K562 (cell line): ENCODE data around the gene MAPK1IP1L. TPM values are rescaled to one million over a fixed set of nuclear protein-coding genes. Genes with fewer than 3 reads are reported as not detected.
"Not testable (repeated sequence)": the region's sequence is repeated elsewhere in the genome, so short reads cannot be mapped to it uniquely, and the experiment has no call there.

Source experiments
- ATAC-seq: fragments of 200-7000 bp; cut with Tn5 transposase; 3 replicates; pipeline ENCODE4 v1.9.1; 2020; ENCODE audit warnings: moderate library complexity
- BruUV-seq: library from RNA; stranded (reverse); fragments of 400-500 nt; replicated peaks from 2 replicates; lab custom pipeline; 2021; lab: Mats Ljungman, UMichigan
- CTCF ChIA-PET: fragments of 300-600 bp; formaldehyde crosslinking; extraction: SDS; loops from one replicate; lab custom pipeline; 2021; ENCODE audit warnings: low intra/inter-chr PET ratio; lab: Yijun Ruan, JAX
- POLR2A ChIA-PET: fragments of 300-600, 350-650 bp; sonication (Branson Sonifier 250); formaldehyde crosslinking; extraction: SDS; loops from one replicate; lab custom pipeline; 2021; ENCODE audit warnings: antibody characterized with exemption, inconsistent platforms; lab: Yijun Ruan, JAX
- DNase-seq, 4 experiments: peaks; one replicate each; pipeline versions ENCODE4 v3.0.0 to v3.0.0-alpha.2; 2011 to 2018; ENCODE audit warnings: low spot score in 3 of 4, mixed read lengths in 3 of 4; ENCODE audit errors: extremely low read depth in 1 of 4
- FAIRE-seq: peaks from 2 replicates; lab custom pipeline; 2011; peaks lifted over from hg19 to GRCh38; lab: Jason Lieb, UNC
- H2AFZ ChIP-seq: 2 replicates; pipeline ENCODE4 v1.6.0; 2011; ENCODE audit warnings: low read depth, low read length, control low read depth, inconsistent platforms
- H3K27ac ChIP-seq: fragments of 200-600 bp; 3 replicates; pipeline ENCODE4 v1.8.0; 2011; ENCODE audit warnings: low read depth, mild to moderate bottlenecking, control low read depth, inconsistent platforms, low read length, moderate library complexity, mixed read lengths; ENCODE audit errors: extremely low read depth
- H3K27me3 ChIP-seq, 2 experiments: fragments of 300-600 bp in 1 of 2; 2 replicates in 1 of 2; 3 replicates in 1 of 2; pipeline versions ENCODE4 v1.6.0 to v1.8.0; 2011; ENCODE audit warnings: inconsistent platforms in 2 of 2, low read length in 2 of 2, mild to moderate bottlenecking in 1 of 2, mixed read lengths in 1 of 2, moderate library complexity in 1 of 2; ENCODE audit not compliant: control insufficient read depth in 2 of 2, insufficient read depth in 2 of 2
- H3K36me3 ChIP-seq: fragments of 300-600 bp; 3 replicates; pipeline ENCODE4 v1.8.0; 2011; ENCODE audit warnings: mild to moderate bottlenecking, low read length, inconsistent platforms; ENCODE audit not compliant: control insufficient read depth, insufficient read depth
- H3K4me1 ChIP-seq, 2 experiments: fragments of 200-600 bp in 1 of 2; replicated peaks in 1 of 2; 2 replicates in 1 of 2; 3 replicates in 1 of 2; pipeline versions ENCODE4 v1.5.1 to v1.8.0; 2011; ENCODE audit warnings: inconsistent platforms in 2 of 2, low read length in 2 of 2, mild to moderate bottlenecking in 1 of 2, mixed read lengths in 1 of 2, moderate library complexity in 1 of 2; ENCODE audit not compliant: control insufficient read depth in 2 of 2, insufficient read depth in 2 of 2
- H3K4me2 ChIP-seq: 2 replicates; pipeline ENCODE4 v1.6.1; 2011; ENCODE audit warnings: low read length, control low read depth, inconsistent platforms, mixed read lengths; ENCODE audit not compliant: insufficient read depth
- H3K4me3 ChIP-seq: fragments of 200-600 bp; sonication (generic), shearing (Covaris generic); 2 replicates; pipeline ENCODE4 v1.5.1; 2016; ENCODE audit warnings: control low read depth, inconsistent platforms
- H3K79me2 ChIP-seq: fragments of 200-600 bp; 3 replicates; pipeline ENCODE4 v1.8.0; 2011; ENCODE audit warnings: low read length, inconsistent platforms; ENCODE audit not compliant: control insufficient read depth, insufficient read depth
- H3K9ac ChIP-seq, 2 experiments: 2 replicates each; pipeline versions ENCODE4 v1.6.0 to v1.6.1; 2011; ENCODE audit warnings: low read depth in 2 of 2, low read length in 2 of 2, control low read depth in 1 of 2, inconsistent platforms in 1 of 2, mild to moderate bottlenecking in 1 of 2, mixed read lengths in 1 of 2; ENCODE audit not compliant: insufficient read depth in 1 of 2
- H3K9me1 ChIP-seq: one replicate; pipeline ENCODE4 v1.6.0; 2011; ENCODE audit warnings: inconsistent platforms, mild to moderate bottlenecking, low read length, moderate library complexity; ENCODE audit not compliant: control insufficient read depth, insufficient read depth
- H3K9me3 ChIP-seq: replicated peaks from 2 replicates; pipeline ENCODE4 v1.5.1; 2011; ENCODE audit warnings: low read depth, low read length, inconsistent platforms; ENCODE audit not compliant: control insufficient read depth, insufficient read depth
- H4K20me1 ChIP-seq: replicated peaks from 2 replicates; pipeline ENCODE4 v1.6.1; 2011; ENCODE audit warnings: low read length, inconsistent platforms, mixed read lengths; ENCODE audit not compliant: control insufficient read depth, insufficient read depth
- GABPA ChIP-seq: fragments of 200-800 bp; sonication (Bioruptor generic); conservative IDR thresholded peaks from 2 replicates; pipeline ENCODE4 v1.6.1; 2016; ENCODE audit warnings: low read depth, missing genetic modification characterization, missing compliant biosample characterization
- NCOR1 ChIP-seq: fragments of 450-650 bp; IDR thresholded peaks from 2 replicates; pipeline ENCODE4 v1.6.1; 2016; ENCODE audit warnings: mild to moderate bottlenecking, moderate library complexity
- REST ChIP-seq, 2 experiments: fragments of 450-650 bp; formaldehyde crosslinking in 1 of 2; IDR thresholded peaks; 2 replicates each; pipeline versions ENCODE4 v1.4.0 to v1.6.1; 2014 to 2020; ENCODE audit warnings: mild to moderate bottlenecking in 2 of 2, borderline replicate concordance in 1 of 2, low read depth in 1 of 2
- TOE1 ChIP-seq, 2 experiments: fragments of 450-650 bp in 1 of 2; sonication (generic) in 1 of 2; formaldehyde crosslinking in 1 of 2; IDR thresholded peaks; 2 replicates each; pipeline versions ENCODE4 v1.7.1 to v1.8.0; 2016 to 2022; ENCODE audit warnings: borderline replicate concordance in 2 of 2, mild to moderate bottlenecking in 2 of 2, antibody characterized with exemption in 1 of 2, inconsistent platforms in 1 of 2, low read depth in 1 of 2, missing genetic modification reagents in 1 of 2, moderate library complexity in 1 of 2
- WGBS: fragments of 100-300 bp; shearing (Covaris generic); methylation state at CpG from one replicate; pipeline ENCODE4 v1.1.6; 2016; ENCODE audit warnings: low coverage, mixed read lengths; ENCODE audit not compliant: insufficient coverage; ENCODE audit errors: missing lambda C conversion rate; 5-methylcytosine and 5-hydroxymethylcytosine counted together
- in situ Hi-C: fragments of 300-500 bp; cut with MboI; formaldehyde crosslinking; loops from 4 replicates; pipeline ENCODE4 v1.15.0; 2018; ENCODE audit warnings: inconsistent platforms, mixed read lengths
- intact Hi-C: fragments of 100-400 bp; cut with micrococcal nuclease; formaldehyde crosslinking; loops from 2 replicates; pipeline ENCODE4 v1.14.2; 2022
- polyA plus RNA-seq, 8 experiments: library from polyadenylated mRNA; depleted of rRNA in 4 of 8; stranded (reverse) in 5 of 8; unstranded in 3 of 8; fragments of >200 nt; fragmentation: Nextera tagmentation in 2 of 8; fragmentation: Illumina TruSeq in 1 of 8; extraction: Ambion mirVana in 2 of 8; extraction: Trizol in 1 of 8; gene quantifications; 2 replicates each; pipeline versions ENCODE4 v1.2.1 to v1.2.3, GENCODE V29; 2011 to 2014; ENCODE audit warnings: inconsistent platforms in 1 of 8, missing spikeins in 1 of 8
- total RNA-seq, 7 experiments: library from RNA; depleted of rRNA in 6 of 7; stranded (reverse); fragments of >200 nt in 6 of 7; fragmentation: Illumina TruSeq in 2 of 7; extraction: Trizol in 2 of 7; gene quantifications; 2 replicates each; pipeline versions ENCODE4 v1.2.1 to v1.2.3, GENCODE V29; 2011 to 2021; ENCODE audit warnings: low replicate concordance in 1 of 7

The MAPK1IP1L gene
- total and polyA plus RNA-seq, 9 of the 15 experiments (the other 6 are each of a cell fraction or from before 2014, with no cell fraction given), result 32.7 to 99.4 (median 49.8) TPM

- no peak for TF ChIP-seq REST (IDR thresholded peaks at IDR 0.05; ENCODE audit: borderline replicate concordance)
- TF ChIP-seq REST (CRISPR knock-in tag; IDR thresholded peaks at IDR 0.05; ENCODE audit: low read depth), result no peak
- no peak for TF ChIP-seq NCOR1
- TF ChIP-seq GABPA (tag), result no peak
- no peak for TF ChIP-seq TOE1 (IDR thresholded peaks at IDR 0.05; ENCODE audit: borderline replicate concordance)
- no peak for TF ChIP-seq TOE1 (CRISPR knock-in tag; IDR thresholded peaks at IDR 0.05; ENCODE audit: borderline replicate concordance, low read depth)
These were observed 11.3 kb downstream of the MAPK1IP1L start (continued) for GRCh38 chr14:55062517-55063351.

DNA sequence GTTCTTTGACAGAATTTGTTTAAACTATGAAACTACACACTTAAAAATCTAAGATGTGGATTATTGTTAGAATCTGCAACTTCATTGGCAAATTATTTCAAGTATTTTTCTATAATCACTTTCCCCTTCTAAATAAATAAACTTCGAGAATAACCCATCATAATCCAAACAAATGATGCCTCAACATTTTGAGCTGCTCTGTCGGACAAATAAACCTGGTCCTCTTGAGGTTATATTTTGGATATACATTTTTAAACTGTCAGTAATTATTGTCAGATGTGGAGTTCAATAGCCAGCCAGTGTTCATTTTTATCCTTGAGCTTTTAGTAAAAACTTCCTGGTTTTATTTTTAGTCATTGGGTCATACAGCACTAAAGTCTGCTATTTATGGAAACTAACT lies 13.4 kb downstream of the MAPK1IP1L start:
- POLR2A ChIA-PET, result interaction anchor here (2.2 to 4.1 kb wide), 2 partner anchors 10 to 13 kb away, joined by 9 to 22 read pairs; partner anchors contain the start of gene MAPK1IP1L
- H3K4me3 ChIP-seq, DNase-seq, H3K9ac ChIP-seq, H4K20me1 ChIP-seq, CTCF ChIA-PET, H3K27ac ChIP-seq, H3K4me1 ChIP-seq, H2AFZ ChIP-seq, H3K4me2 ChIP-seq, in situ Hi-C loops, intact Hi-C loops, H3K9me3 ChIP-seq, ATAC-seq, H3K27me3 ChIP-seq, H3K9me1 ChIP-seq: not testable (repeated sequence)
- 92% methylated on average over 2 of the region's 2 CpGs for WGBS
- Histone ChIP-seq H3K79me2 (peaks cover 17% of the 10 kb centered on the region), H3K36me3 (peaks cover 54% of the 10 kb centered on the region)
- BruUV-seq, result TSS peak; percentile 22
- FAIRE-seq, result peak; percentile 11
